ENCODE data around the gene YEATS4.

Gene YEATS4

GRCh38 chr12:69342421-69342820 is 17.1 kb upstream of the YEATS4 start:
- no peak for TF ChIP-seq POLR2AphosphoS5 (IDR thresholded peaks at IDR 0.05; ENCODE audit: low read depth)
- no peak for TF ChIP-seq REST (IDR thresholded peaks at IDR 0.05; ENCODE audit: insufficient replicate concordance, low read depth)
- TF ChIP-seq CTCF (IDR thresholded peaks at IDR 0.05; ENCODE audit: insufficient read depth, low read length): no peak
- no peak for TF ChIP-seq GABPA (IDR thresholded peaks at IDR 0.05; ENCODE audit: low read depth)
- TF ChIP-seq SPI1 (IDR thresholded peaks at IDR 0.05; ENCODE audit: borderline replicate concordance, low read depth): no peak
- H3K4me3 ChIP-seq (replicated peaks; ENCODE audit: insufficient read depth, low read length): no peak overlapping the region
- no peaks in the 10 kb centered on the region for H3K27me3 ChIP-seq (ENCODE audit: insufficient read depth, poor library complexity, severe bottlenecking)
- peak overlapping the region; percentile 85 for H3K27ac ChIP-seq (replicated peaks)
- no peak for DNase-seq (ENCODE audit: low read depth in 1 of 2, low spot score in 1 of 2)

GRCh38 chr12:69343357-69343756 is 16.2 kb upstream of the YEATS4 start:
- peak overlapping the region; percentile 15; the same call in 1 of the 2 replicates for H3K4me3 ChIP-seq (replicated peaks; ENCODE audit: insufficient read depth, low read length)
- H3K27ac ChIP-seq (replicated peaks): peak overlapping the region; percentile 85
- no peak for TF ChIP-seq GABPA (IDR thresholded peaks at IDR 0.05; ENCODE audit: low read depth)
- no peak for TF ChIP-seq SPI1 (IDR thresholded peaks at IDR 0.05; ENCODE audit: borderline replicate concordance, low read depth)
- TF ChIP-seq REST (IDR thresholded peaks at IDR 0.05; ENCODE audit: insufficient replicate concordance, low read depth): no peak
- no peak for TF ChIP-seq POLR2AphosphoS5 (IDR thresholded peaks at IDR 0.05; ENCODE audit: low read depth)
- TF ChIP-seq CTCF (IDR thresholded peaks at IDR 0.05; ENCODE audit: insufficient read depth, low read length): no peak
- peak; percentile 57 to 81 for DNase-seq (ENCODE audit: low read depth in 1 of 2, low spot score in 1 of 2)
- H3K27me3 ChIP-seq (ENCODE audit: insufficient read depth, poor library complexity, severe bottlenecking): no peaks in the 10 kb centered on the region

GRCh38 chr12:69343885-69344612 is 15.5 kb upstream of the YEATS4 start:
- Histone ChIP-seq H3K27me3 (ENCODE audit: insufficient read depth, poor library complexity, severe bottlenecking) (no peaks in the 10 kb centered on the region), H3K4me3 (replicated peaks; ENCODE audit: insufficient read depth, low read length) (no peak overlapping the region), H3K27ac (replicated peaks) (peak overlapping the region; percentile 85)
- TF ChIP-seq SPI1 (IDR thresholded peaks at IDR 0.05; ENCODE audit: borderline replicate concordance, low read depth) (no peak), POLR2AphosphoS5 (IDR thresholded peaks at IDR 0.05; ENCODE audit: low read depth) (no peak), GABPA (IDR thresholded peaks at IDR 0.05; ENCODE audit: low read depth) (no peak), CTCF (IDR thresholded peaks at IDR 0.05; ENCODE audit: insufficient read depth, low read length) (no peak), REST (IDR thresholded peaks at IDR 0.05; ENCODE audit: insufficient replicate concordance, low read depth) (no peak)
- DNase-seq (ENCODE audit: low read depth in 1 of 2, low spot score in 1 of 2): no peak
